ENCODE measurements around the gene RCSD1.

DNA sequence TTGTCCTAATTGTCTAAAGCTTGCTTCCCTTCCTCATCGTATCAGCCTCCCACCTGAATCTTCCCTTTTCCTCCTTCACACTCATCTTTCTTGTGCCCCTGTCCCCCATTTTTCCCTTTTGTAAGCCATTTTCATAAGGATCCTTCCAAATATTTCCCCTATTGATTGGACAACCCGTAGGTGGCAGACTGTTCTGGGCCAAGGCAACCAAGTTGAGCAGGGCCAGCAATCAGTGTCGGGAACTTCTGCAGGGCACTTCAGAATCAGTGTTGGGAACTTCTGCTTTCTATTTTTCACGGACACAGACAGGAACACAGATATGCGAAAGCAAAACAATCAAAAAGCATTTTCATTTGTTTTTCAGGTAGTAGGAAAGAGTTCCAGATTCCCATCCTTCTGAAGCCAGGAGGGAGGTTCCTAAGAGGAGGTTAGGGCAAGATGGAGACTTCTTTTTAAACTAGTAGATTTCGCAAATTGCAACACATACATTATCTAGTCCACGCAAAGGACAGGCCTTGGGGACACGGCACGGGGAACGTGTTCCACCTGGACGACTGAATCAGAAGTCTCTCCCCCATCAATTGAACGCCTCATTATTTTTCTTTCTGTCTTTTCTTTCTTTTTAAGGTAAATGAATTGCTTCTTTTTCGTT, 91.1 kb downstream of the RCSD1 start:
- TF ChIP-seq, protein P1, sequence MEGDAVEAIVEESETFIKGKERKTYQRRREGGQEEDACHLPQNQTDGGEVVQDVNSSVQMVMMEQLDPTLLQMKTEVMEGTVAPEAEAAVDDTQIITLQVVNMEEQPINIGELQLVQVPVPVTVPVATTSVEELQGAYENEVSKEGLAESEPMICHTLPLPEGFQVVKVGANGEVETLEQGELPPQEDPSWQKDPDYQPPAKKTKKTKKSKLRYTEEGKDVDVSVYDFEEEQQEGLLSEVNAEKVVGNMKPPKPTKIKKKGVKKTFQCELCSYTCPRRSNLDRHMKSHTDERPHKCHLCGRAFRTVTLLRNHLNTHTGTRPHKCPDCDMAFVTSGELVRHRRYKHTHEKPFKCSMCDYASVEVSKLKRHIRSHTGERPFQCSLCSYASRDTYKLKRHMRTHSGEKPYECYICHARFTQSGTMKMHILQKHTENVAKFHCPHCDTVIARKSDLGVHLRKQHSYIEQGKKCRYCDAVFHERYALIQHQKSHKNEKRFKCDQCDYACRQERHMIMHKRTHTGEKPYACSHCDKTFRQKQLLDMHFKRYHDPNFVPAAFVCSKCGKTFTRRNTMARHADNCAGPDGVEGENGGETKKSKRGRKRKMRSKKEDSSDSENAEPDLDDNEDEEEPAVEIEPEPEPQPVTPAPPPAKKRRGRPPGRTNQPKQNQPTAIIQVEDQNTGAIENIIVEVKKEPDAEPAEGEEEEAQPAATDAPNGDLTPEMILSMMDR (IDR thresholded peaks at IDR 0.05; ENCODE audit: insufficient read depth, low read depth, low read length): no peak
- no peak for TF ChIP-seq EZH2 (IDR thresholded peaks at IDR 0.05; ENCODE audit: insufficient read depth, low read length)

Measured in astrocyte (in vitro differentiated cells and primary cell).